HG02610 (cell line): Measurements from ENCODE around the gene UBE2K.
"Not testable (repeated sequence)": the region's sequence is repeated elsewhere in the genome, so short reads cannot be mapped to it uniquely, and the experiment has no call there.

Experiments used
- ATAC-seq: cut with Tn5 transposase; IDR thresholded peaks from one replicate; pipeline ENCODE4 v1.9.1; 2021; ENCODE audit warnings: mild to moderate bottlenecking, moderate library complexity; ENCODE audit not compliant: unreplicated experiment

UBE2K gene

DNA sequence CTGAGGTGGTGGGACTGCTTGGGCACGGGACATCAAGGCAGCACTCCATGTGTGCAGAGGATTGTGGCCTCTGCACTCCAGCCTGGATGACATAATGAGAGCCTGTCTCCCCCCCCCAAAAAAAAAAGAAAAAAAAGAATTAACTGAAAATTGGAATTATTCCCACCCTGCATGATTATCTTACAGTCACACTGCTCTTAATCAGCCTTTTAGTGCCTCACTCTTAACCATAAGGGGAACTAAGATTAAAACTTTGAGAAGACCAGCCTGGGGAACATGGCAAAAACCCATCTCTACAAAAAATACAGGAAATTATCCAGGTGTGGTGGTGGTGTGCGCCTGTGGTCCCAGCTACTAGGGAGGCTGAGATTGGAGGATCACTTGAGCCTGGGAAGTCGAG, 94.6 kb downstream of the UBE2K start:
- no peak for ATAC-seq

DNA sequence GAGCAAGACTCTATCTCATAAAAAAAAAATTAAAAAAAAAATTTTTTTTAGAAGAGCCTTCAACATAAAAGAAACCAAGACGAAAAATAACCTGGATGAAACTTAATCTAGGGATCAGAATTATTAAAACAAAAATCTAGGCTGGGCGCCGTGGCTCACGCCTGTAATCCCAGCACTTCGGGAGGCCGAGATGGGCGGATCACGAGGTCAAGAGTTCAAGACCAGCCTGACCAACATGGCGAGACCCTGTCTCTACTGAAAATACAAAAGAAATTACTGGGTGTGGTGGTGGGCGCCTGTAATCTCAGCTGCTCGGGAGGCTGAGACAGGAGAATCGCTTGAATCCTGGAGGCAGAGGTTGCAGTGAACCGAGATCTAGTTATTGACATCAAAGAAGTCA, 95.0 kb downstream of the UBE2K start:
- not testable (repeated sequence) for ATAC-seq

DNA sequence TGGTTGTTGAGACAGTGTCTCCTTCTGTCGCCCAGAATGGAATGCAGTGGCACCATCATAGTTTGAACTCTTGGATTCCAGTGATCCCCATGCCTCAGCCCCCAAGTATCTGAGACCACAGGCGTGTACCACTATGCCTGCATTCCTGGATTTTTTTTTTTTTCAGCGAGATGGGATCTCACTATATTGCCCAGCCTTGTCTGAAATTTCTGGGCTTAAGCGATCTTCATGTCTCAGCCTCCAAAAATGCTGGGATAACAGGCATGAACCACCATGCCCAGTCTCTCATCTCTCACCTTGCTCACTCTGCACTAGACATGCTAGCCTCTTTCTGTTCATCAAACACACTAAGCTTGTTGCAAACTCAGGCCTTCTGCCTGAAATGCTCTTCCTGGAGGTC, 104.1 kb downstream of the UBE2K start:
- no peak for ATAC-seq

DNA sequence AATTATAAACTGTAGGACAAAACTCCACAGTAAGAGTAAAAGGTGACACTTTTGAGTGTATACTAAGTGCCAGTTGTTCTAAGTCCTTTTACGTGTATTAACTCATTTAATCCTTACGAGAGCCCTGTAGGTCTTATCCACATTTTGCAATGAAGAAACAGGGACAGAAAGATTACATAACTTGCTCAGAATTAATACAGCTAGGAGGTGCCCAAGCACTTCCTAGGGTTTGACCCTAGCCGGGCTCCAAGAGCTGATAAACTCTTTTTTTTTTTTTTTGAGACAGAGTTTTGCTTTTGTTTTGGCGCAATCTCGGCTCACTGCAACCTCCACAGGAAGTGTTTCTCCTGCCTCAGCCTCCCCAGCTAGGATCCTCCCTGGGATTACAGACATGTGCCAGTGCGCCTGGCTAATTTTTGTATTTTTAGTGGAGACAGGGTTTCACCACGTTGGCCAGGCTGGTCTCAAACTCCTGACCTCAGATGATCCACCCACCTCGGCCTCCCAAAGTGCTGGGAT, 110.4 kb downstream of the UBE2K start:
- no peak for ATAC-seq

DNA sequence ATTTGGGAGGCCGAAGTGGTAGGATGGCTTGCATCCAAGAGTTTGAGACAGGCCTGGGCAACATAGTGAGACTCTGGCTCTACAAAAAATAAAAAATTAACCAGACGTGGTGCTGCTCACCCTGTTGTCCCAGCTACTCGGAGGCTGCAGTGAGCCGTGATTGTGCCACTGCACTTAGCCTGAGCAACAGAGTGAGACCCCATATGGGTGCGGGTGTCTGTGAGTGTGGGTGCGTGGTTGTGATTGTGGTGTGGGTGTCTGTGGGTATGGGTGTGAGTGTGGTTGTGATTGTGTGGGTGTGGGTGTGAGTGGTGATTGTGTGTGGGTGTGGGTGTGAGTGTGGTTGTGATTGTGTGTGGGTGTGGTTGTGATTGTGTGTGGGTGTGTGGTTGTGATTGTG, 114.6 kb downstream of the UBE2K start:
- ATAC-seq = no peak

DNA sequence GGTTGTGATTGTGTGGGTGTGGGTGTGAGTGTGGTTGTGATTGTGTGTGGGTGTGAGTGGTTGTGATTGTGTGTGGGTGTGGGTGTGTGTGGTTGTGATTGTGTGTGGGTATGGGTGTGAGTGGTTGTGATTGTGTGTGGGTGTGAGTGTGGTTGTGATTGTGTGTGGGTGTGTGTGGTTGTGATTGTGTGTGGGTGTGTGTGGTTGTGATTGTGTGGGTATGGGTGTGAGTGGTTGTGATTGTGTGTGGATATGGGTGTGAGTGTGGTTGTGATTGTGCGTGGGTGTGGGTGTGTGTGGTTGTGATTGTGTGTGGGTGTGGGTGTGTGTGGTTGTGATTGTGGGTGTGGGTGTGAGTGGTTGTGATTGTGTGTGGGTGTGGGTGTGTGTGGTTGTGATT, 115.1 kb downstream of the UBE2K start:
- not testable (repeated sequence) for ATAC-seq

DNA sequence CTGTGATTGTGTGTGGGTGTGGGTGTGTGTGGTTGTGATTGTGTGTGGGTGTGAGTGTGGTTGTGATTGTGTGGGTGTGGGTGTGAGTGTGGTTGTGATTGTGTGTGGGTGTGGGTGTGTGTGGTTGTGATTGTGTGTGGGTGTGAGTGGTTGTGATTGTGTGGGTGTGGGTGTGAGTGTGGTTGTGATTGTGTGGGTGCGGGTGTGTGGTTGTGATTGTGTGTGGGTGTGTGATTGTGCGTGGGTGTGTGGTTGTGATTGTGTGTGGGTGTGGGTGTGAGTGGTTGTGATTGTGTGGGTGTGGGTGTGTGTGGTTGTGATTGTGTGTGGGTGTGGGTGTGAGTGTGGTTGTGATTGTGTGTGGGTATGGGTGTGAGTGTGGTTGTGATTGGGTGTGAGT, 115.8 kb downstream of the UBE2K start:
- not testable (repeated sequence) for ATAC-seq

DNA sequence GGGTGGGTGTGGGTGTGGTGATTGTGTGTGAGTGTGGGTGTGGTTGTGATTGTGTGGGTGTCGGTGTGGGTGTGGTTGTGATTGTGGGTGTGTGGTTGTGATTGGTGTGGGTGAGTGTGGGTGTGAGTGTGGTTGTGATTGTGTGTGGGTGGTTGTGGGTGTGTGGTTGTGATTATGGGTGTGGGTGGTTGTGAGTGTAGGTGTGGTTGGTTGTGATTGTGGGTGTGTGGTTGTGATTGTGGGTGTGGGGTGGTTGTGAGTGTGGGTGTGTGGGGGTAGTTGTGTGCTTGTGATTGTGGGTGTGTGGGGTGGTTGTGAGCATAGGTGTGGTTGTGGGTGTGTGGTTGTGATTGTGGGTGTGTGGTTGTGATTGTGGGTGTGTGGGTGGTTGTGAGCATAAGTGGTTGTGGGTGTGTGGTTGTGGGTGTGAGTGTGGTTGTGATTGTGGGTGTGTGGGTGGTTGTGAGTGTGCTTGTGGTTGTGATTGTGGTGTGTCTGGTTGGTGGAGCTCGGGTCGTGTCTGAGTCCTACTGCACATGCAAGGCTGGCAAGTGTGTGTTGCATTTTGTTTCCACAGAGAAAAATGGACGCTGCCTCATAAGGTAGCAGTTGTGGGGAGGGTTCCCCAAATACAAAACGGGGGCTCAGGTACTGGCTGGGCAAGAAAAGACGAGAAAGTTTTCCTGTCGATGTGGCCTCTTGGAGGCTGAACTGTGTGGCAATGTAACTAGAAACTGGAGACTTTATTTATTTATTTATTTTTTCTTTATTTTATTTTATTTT, 116.7 kb downstream of the UBE2K start:
- no peak for ATAC-seq

DNA sequence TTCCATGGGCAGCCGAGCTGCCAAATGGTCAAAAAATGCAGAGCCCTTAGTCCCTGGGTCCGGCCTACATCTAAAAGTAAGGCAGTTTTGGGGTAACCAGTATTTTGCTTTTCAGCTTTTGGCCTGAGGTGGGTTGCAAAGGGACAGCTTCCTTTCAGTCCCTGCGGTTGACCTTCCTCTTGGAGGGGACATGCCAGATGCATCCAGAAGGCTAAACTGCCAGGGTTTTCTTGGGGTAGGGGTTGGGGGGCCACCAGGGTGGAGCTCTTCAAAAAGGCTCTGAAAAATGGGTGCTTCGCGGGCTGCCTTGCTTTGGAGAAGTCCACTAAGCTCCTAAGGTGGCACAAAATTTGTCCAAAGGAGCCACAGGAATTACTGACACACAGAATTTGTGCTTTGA, 120.7 kb downstream of the UBE2K start:
- ATAC-seq = no peak

DNA sequence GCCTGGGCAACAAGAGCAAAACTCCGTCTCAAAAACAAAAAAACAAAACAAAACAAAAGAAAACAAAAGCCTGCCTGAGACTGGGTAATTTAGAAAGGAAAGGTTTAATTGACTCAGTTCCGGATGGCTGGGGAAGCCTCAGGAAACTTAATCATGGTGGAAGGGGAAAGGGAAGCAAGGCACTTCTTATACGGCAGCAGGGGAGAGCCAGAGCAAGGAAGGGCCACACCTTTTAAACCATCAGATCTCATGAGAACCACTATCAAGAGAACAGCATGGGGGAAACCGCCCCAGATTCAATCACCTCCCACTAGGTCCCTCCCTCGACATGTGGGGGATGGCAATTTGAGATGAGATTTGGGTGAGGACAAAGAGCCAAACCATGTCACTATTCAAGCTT, 122.2 kb downstream of the UBE2K start:
- ATAC-seq = no peak

DNA sequence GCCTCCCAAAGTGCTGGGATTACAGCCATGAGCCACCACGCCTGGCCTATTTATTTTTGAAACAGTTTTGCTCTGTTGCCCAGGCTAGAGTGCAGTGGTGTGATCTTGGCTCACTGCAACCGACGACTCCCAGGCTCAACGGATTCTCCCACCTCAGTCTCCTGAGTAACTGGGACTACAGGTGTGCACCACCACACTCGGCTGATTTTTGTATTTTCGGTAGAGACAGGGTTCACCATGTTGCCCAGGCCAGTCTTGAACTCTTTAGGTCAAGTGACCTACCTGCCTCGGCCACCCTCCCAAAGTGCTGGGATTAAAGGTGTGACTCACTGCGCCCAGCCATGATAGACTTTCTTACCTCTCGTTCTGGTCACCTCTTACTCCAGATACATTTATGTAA, 124.0 kb downstream of the UBE2K start:
- no peak for ATAC-seq

DNA sequence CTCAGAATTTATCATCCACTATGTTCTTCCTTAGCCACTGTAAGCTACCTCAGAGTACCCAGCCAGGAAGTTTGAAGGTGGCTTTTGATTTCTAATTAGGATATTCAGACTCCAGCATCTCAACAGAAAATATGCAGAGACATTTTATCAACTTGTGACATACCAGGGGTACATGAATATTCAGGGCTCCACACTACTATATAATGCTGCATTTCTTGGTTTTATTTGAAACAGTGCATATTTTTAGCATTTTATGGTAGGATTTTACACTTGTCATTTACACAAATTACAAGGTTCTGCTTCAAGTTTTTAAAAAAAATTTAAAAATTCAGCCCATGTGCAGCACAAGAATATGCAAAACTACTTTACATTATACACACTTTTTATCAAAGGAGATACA, 124.7 kb downstream of the UBE2K start:
- no peak for ATAC-seq

DNA sequence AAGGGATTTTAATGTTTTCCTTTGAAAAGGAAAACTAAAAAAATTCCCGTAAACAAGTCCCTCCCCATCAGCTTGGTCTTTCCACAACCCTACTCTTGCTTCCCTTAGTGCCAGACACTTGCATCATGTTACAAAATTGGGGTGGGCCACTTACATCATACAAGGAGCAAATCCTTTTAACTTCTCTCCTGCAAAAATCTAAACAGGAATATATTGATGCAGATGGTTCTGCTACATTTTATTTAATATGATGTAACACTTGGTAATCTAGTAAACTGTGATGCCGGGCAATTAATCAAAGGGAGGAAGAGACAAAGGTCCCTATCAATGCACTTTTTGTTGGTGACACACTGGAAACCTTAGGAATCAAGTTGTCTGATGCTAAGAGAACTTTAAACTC, 125.3 kb downstream of the UBE2K start:
- no peak for ATAC-seq

DNA sequence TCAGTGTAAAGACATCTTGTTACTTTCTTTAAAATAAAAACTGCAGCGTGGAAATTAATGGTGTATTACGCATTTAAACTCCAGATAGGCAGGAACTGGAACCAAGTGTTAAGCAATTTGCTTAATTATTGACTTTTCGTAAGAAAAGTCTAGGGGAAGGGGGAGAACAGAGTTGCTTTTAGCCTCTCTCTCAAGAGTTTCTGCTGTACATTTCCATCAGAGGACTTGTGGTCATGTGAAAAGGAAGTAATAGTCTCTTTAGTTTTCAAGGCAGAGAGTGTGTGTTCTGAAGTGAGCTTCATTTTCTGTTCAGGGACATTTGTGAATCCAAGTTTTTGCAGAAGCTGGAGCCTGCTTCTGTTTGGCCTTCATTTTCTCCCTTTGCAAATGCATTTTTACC, 127.2 kb downstream of the UBE2K start:
- no peak for ATAC-seq

DNA sequence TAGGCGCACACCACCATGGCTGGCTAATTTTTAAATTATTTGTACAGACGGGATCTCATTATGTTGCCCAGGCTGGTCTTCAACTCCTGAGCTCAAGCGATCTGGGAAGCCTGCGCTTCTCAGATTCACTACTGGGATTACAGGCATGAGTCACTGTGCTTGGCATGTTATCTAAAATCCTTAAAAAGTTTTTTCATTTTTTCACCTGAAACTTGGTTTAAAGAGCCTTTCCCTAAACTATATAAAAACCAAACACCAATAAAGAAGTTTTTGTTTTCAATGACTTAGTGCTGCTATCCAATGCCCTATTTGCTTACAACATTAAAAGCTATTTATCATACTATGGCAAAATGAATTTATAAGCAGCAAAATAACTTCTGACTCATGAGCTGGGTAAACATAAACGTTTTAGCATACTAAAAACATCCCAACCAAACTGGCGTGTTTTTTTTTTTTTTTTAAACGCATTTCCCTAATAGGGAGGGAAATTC, 127.8 kb downstream of the UBE2K start:
- ATAC-seq = no peak
